HG03457 (cell line): Measurements from ENCODE around the gene TUBA3E.
"Not testable (repeated sequence)": the region's sequence is repeated elsewhere in the genome, so short reads cannot be mapped to it uniquely, and the experiment has no call there.

Experiments used
- ATAC-seq: cut with Tn5 transposase; IDR thresholded peaks from one replicate; pipeline ENCODE4 v1.9.1; 2021; ENCODE audit warnings: moderate number of reproducible peaks; ENCODE audit not compliant: unreplicated experiment

Gene TUBA3E

GRCh38 chr2:130165293-130166016, 32.8 kb downstream of the TUBA3E start:
- no peak for ATAC-seq

GRCh38 chr2:130162968-130163367, 35.3 kb downstream of the TUBA3E start:
- no peak for ATAC-seq

GRCh38 chr2:130162486-130162885, 35.8 kb downstream of the TUBA3E start:
- not testable (repeated sequence) for ATAC-seq

- not testable (repeated sequence) for ATAC-seq
Observed at GRCh38 chr2:130160838-130161705, 37.2 kb downstream of the TUBA3E start.

- no peak for ATAC-seq
Observed at GRCh38 chr2:130160131-130160530, 38.1 kb downstream of the TUBA3E start.

GRCh38 chr2:130159376-130159775, 38.9 kb downstream of the TUBA3E start:
- ATAC-seq: not testable (repeated sequence)

GRCh38 chr2:130158631-130159030, 39.6 kb downstream of the TUBA3E start:
- ATAC-seq: no peak

- ATAC-seq: peak; percentile 85
Observed at GRCh38 chr2:130157825-130158514, 40.3 kb downstream of the TUBA3E start.

- peak; percentile 34 for ATAC-seq
Observed at GRCh38 chr2:130157354-130157753, 40.9 kb downstream of the TUBA3E start.

GRCh38 chr2:130156624-130157004, 41.6 kb downstream of the TUBA3E start:
- ATAC-seq: no peak

- ATAC-seq: not testable (repeated sequence)
Observed at GRCh38 chr2:130155956-130156623, 42.1 kb downstream of the TUBA3E start.

GRCh38 chr2:130154773-130155765, 43.2 kb downstream of the TUBA3E start:
- no peak for ATAC-seq

- ATAC-seq: not testable (repeated sequence)
Observed at GRCh38 chr2:130154423-130154770, 43.8 kb downstream of the TUBA3E start.

- not testable (repeated sequence) for ATAC-seq
Observed at GRCh38 chr2:130153721-130154422, 44.4 kb downstream of the TUBA3E start.

- ATAC-seq: no peak
Observed at GRCh38 chr2:130152816-130153595, 45.2 kb downstream of the TUBA3E start.

- not testable (repeated sequence) for ATAC-seq
Observed at GRCh38 chr2:130152136-130152815, 46.0 kb downstream of the TUBA3E start.

GRCh38 chr2:130151145-130151512, 47.1 kb downstream of the TUBA3E start:
- ATAC-seq: not testable (repeated sequence)
